HG03469 (cell line): ENCODE results near the gene HK2.
"Not testable (repeated sequence)": the region's sequence is repeated elsewhere in the genome, so short reads cannot be mapped to it uniquely, and the experiment has no call there.

Source experiments
- ATAC-seq: cut with Tn5 transposase; IDR thresholded peaks from one replicate; pipeline ENCODE4 v1.9.1; 2021; ENCODE audit warnings: mild to moderate bottlenecking, moderate library complexity, moderate number of reproducible peaks; ENCODE audit not compliant: unreplicated experiment

The HK2 gene

DNA sequence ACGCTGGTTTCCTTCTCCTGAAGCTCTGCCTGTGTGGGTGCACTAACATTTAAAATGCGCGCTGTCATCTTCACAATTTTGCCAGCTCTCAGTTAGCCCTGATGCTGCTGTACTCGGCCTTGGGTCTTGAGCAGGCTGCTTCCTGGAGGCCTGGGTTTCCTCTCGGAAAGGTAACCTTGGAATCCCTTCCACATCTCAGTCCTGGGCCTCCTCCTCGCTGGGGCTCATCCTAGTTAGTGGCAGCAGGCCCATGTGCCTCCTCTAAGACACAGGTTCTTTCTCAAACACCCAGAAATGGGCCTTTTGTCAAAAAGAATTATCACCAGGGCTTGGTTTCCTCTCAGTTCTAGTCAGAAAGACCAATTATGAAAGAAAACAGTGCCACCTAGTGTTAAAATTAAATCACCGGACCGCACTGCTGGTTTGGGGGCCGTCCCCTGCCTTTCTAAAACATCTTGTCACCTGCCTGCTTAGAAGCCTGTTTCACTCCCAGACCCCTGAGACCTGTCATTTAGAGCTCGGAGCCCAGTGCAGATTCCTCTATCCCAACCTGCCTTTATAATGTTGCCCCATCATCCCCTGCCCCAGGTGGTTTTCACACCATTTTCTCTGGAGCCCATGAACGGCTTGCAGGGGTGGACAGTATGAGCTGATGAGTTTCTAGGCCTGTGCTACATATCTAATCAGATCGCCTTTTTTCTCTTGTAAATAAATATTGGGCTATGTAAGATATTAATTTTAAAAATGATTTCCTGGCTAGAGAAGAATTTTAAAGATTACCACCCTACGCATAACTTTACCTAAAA lies 42.4 kb downstream of the HK2 start:
- ATAC-seq: no peak

DNA sequence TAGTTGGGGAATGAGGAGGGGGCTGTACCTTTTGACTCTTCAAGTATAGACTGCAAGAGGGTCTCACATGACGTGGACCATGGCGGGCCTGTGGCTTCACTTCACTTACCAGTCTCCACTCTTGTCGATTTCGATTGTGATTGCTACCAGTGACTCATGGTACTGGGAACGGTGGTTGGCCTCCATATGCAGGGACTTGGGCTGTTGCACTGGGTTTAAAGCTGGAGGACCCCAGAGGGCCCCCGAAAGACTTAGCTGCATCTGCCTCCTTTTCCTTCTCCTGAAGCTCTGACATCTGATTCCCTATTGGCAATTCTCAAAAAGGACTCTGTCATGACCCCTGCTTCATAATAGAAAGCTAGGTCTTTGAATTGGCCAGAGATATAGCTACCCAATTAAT lies 43.4 kb downstream of the HK2 start:
- no peak for ATAC-seq

DNA sequence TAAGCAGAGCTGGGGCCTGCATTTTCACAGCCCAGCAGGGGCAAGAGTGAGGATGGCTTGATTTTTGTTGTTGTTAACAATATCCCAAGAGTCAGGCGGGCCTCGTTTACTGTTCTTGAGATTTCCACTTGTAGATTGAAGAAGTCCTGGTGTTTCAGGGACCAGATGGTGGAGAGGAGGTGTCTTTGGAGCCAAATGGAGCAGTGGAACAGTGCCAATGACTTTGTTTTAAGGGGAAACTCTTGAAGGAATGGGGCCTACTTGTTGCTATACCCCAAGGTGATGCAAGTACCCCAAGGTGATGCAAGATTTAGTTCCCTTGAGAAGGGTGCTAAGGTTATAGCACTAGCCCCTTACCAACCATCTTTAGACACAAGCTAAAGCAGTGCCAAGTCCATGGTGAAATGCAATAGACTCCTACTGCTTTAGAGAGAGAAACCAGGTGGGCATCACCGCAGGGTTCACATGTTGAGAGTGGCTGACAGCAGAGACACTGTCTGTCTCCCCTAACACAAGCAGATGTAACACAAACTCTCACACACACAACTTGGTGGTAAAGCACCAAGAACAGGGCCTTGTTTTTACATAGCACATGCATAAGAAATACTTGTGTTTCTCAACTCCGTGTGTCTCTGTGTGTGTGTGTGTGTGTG lies 44.0 kb downstream of the HK2 start:
- ATAC-seq: no peak

DNA sequence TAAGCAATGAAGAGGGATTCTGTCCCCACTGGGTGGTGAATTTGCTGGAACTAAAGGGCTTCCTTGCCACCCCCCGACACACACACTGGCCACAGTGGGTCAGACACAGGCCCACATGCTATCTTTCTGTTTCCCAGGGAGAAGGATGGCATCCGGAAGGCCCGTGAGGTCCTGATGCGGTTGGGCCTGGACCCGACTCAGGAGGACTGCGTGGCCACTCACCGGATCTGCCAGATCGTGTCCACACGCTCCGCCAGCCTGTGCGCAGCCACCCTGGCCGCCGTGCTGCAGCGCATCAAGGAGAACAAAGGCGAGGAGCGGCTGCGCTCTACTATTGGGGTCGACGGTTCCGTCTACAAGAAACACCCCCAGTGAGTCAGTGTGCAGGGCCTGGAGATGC lies 44.6 kb downstream of the HK2 start:
- no peak for ATAC-seq

DNA sequence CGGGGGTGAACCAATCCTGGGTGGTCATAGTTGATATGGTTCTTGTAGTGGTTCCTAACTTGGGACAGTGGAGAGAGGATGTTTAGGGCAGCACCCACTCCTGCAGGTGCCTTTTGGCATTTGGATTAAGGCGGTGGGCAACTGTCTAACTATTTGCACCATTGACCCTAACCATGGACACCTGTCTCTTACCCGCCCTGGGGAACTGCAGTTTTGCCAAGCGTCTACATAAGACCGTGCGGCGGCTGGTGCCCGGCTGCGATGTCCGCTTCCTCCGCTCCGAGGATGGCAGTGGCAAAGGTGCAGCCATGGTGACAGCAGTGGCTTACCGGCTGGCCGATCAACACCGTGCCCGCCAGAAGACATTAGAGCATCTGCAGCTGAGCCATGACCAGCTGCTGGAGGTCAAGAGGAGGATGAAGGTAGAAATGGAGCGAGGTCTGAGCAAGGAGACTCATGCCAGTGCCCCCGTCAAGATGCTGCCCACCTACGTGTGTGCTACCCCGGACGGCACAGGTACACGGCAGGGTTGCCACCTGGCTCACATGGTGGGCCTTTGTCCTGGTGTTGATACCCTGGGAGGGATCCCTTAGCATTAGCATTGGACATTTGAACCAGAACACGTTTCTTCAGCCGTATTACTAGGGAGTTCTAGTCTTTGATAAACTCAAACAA lies 46.3 kb downstream of the HK2 start:
- ATAC-seq: no peak

DNA sequence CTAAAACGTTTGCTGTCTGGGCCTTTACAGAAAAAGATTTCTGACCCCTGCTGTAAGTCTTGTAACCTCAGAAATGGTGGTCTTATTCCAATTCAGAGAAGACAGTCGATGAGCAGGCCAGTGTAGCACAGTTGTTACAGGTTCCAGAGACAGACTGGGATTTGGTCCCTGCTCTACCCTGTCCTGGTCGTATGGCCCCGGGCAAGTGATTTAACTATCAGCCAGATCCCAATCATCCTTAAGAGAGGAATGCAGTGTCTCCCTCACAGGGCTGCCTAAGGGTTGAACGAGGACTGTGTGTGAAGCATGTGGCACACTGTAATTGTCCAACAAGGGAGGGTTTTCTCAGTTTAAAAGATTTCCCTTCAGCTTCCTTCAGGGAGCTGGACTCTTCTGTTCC lies 47.2 kb downstream of the HK2 start:
- ATAC-seq: no peak

DNA sequence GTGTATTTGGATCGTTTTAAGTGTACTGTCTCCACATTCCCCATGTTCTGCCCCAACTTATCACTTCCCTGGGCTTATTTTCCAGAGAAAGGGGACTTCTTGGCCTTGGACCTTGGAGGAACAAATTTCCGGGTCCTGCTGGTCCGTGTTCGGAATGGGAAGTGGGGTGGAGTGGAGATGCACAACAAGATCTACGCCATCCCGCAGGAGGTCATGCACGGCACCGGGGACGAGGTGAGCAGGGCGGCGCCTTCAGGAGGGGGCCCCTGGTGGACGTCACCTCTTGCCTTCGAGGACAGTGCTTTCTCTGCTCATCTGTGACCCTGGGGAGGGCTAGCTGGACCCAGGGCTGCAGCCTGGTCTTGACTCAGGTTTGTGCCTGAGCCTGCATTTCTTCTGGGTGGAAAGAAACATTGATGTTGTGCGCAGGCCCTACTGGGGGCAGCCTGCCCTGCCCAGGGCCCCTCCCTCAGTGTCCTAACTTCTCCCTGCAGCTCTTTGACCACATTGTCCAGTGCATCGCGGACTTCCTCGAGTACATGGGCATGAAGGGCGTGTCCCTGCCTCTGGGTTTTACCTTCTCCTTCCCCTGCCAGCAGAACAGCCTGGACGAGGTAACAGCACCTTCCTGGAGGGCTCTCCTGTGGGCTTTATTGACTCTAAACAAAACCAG lies 47.8 kb downstream of the HK2 start:
- ATAC-seq: no peak

DNA sequence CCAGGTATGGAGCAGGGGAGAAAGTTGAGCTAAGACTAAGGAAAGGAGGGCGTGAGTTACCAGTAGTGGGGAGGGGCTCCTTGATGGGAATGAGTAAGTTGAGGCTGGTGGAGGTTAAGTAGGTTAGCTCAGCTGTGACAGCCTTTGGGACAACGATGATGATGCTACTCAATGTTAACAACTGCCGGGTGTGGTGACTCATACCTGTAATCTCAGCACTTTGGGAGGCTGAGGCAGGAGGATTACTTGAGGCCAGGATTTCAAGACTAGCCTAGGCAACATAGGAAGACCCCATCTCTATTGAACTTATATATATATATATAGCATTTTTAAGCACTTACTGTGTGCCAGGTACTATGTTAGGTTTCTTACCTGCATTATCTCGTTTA lies 48.4 kb downstream of the HK2 start:
- ATAC-seq: no peak

DNA sequence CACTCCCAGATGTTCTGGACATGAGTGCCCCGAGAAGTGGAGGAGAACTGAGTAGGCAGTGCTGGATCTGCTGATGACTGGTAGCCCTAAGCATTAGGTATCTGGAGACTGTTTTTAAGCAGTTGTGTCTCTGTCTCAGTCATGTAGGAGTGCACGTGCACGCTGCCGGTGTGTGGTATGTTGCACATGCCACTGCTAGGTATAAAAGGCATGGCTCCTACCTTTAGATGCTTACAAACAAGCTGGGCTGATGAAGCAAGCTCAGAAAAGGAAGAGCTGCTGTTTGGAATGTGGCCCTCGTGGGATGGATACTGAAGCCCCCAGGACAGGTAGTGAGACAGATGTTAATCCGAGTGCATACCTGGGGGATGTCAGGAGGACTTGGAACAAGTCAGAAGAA lies 49.1 kb downstream of the HK2 start:
- ATAC-seq: no peak

DNA sequence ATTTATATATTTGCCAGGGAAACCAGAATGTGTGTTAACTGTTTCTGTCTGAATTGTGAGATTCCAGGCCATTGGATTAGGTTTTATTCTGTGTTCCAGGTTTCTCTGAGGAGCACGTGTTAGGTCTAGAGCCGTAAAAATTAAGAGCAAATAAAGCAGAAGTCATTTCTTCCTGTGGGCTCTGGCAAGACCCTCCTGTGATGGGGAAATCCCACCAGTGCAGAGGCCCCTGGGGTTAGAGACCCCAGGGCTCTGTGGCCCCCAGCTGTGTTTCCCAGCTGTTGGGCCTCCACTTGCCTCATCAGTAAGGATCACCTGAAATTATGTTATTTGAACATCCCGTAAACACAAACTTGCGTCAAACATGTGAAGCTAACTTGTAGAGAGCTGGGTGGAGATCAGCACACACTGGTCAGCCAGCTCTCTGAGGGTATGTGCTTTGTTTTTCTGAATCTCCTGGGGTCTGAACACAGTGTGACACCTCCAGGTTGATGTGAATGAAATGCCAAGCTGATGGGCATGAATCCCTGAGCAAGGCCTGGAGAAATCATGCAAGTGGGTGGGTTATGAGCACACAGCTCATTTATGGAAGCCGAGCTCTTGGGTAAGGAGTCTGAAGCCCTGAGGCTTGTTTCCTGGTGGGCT lies 50.3 kb downstream of the HK2 start:
- ATAC-seq: no peak

DNA sequence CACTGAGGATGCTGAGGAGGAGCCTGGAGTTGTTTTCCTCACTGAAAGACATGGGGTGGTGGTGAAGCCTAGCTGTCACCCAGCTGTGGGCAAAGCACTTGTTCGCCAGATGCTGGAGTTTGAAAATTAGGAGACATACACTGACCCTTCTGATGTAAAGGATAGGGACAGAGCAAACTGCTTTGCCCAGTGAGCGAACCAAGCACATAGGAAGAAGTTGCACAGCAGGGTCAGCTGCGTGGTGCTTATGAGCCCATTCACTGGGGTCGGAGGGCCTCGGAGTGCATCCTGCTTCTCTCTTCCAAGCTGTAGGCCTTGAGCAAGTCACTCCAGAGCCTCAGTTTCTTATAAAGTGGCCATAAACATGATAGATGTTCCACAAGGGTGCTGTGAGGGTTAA lies 50.9 kb downstream of the HK2 start:
- ATAC-seq: no peak

DNA sequence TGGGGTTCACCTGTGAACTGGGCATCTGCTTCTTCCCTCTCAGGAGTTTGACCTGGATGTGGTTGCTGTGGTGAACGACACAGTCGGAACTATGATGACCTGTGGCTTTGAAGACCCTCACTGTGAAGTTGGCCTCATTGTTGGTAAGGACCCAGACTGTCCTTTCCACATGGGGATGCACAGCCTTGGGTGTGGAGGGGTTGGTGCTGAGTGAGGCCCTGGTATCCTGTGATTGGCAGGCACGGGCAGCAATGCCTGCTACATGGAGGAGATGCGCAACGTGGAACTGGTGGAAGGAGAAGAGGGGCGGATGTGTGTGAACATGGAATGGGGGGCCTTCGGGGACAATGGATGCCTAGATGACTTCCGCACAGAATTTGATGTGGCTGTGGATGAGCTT lies 52.3 kb downstream of the HK2 start:
- ATAC-seq: no peak

DNA sequence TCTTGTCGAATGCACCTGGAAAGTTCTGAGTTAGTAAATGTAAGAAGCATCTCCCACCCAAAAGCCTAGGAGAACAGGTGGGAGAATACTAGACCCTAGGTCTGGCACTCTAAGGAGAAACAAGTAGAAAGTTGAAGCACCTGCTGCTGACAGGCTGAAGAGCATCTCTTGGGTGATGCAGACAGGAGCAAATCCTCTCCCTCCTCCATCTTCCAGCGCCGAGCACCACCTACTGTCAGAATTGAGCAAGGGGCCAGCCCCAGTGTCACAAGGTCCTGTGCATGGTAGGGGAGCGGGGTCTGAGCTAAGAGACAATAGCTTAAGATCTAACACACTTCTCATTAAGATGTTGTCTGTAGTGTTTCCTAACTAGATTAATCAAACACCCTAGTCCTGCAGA lies 52.9 kb downstream of the HK2 start:
- no peak for ATAC-seq

DNA sequence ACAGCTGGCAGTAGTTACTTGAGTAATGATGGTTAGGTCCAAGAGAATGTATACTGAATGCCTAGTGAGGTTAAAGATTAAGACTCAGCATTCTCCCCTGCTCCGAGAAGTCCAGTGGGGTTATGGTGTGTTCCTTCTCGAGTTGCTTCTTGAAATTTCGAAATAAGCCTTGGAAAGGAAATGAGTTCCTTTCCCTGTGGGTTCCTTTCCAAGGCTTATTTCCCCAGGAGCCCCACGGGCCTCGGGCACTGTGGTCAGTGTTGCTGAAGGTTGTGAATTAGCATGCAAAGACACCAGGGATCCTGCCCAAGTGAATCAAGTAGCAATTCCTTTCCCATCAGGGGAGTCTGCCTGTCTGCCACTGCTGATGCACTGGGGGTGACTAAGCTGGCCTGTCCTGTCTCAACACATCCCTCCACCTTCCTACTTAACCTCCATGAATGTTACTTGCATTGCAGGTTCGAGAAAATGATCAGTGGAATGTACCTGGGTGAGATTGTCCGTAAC lies 53.6 kb downstream of the HK2 start:
- no peak for ATAC-seq

DNA sequence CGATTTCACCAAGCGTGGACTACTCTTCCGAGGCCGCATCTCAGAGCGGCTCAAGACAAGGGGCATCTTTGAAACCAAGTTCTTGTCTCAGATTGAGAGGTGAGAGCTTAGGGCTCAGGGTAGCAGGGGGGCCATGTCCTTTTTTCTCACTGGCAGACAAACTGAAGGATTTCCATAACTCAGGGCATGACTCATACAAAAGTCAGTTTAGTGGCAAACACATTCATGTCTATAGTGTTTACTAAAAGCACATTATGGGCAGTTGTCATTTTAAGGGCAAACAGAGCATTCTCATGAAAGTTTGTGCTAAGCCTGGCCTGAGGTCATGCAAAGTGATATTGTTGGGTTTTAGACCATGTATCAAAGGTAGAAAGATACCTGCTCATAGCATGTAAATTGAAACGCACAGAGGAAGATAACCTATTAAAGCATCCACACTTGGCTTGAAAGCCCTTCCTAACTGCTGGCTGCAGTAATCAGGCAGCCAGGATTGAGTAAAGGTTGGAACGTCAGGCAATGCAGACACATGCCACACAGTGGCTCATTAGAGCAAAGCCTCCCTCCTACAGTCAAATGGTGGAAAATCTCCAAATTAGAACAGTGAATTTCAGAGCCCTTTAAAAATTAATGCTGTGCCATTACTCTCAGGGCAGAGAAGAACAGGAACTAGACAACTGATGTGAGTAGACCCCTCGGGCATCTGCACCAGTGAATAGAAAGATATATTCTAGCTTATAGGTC lies 54.2 kb downstream of the HK2 start:
- ATAC-seq: no peak

DNA sequence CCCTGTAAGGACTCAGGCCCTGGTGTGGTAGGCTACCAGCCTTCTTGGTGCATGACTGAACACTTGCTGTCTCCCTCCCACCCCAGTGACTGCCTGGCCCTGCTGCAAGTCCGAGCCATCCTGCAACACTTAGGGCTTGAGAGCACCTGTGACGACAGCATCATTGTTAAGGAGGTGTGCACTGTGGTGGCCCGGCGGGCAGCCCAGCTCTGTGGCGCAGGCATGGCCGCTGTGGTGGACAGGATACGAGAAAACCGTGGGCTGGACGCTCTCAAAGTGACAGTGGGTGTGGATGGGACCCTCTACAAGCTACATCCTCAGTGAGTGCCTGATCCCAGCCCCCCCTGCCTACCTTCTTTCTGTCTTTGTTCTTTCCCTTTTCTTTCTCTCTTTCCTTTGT lies 55.2 kb downstream of the HK2 start:
- no peak for ATAC-seq

DNA sequence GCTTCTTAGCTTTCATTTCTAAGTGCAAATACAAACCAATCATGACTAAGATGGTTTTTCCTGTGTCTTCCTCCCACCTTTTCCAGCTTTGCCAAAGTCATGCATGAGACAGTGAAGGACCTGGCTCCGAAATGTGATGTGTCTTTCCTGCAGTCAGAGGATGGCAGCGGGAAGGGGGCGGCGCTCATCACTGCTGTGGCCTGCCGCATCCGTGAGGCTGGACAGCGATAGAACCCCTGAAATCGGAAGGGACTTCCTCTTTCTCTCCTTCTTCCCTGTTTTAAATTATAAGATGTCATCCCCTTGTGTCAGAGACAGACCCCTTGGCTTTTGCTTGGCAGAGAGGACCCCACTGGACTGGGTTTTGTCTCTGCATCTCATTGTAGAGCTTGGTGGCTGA lies 56.8 kb downstream of the HK2 start:
- ATAC-seq: no peak

DNA sequence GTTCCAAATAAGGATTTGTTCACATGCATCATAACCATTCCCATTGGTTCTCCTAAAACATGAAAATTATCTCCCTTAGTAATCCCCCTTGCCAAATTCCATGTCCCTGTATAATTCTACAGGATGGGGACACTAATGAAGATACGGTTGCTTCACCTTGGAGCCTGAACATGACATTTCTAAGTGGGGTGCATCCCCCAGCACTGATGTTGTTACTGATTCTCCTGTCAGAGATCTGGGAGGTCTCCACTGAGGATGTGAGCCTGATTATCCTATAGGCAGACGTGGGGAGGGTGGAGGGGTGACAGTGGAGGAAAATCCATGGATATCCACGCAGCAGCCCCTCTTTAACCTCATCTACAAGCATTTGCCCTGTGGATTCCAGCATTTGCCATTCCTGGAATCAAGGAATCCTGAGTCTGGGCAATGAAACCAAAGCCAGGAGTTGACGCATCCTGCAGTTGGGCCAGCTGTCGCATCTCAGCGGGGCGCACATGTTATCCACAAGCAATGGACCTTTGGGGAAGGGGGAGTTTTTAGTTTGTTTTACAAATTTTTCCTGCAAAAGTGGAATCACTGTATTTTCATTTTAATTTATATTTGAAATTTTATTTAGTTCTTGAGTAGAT lies 57.3 kb downstream of the HK2 start:
- no peak for ATAC-seq

DNA sequence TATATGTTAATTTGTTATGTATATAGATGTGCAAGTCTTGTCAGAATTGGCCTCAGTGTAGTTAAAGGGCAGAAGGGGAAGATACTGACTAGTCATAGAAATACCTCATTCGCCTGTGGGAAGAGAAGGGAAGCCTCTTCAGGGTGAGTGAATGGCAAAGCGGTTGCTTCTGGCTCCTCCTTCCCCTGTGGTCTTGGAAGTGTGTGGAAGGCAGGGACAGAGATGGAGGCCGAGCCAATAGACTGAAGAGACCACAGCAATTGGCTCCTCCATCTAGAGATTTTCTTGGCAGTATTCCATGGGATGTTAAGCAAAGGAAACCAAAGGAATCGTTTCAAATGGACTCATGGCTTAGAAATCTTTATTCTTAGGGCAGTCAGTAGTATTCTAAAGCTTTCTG lies 57.9 kb downstream of the HK2 start:
- not testable (repeated sequence) for ATAC-seq

DNA sequence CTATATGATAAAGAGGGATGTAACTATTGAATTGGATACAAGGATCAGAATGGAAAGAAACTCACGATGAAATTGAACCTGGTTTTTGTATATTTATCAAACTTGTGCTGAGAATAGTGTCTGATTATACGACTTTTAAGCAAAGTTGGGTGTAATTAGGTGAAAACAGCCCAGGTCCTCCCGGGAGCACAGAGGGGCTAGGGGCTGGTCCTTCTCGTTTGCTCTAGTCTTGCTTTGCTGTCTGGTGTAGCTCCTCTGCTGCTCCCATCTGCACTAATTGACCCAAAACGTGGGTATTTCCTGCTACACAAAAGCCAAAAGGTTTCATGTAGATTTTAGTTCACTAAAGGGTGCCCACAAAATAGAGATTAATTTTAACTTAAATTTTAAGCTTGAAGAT lies 58.7 kb downstream of the HK2 start:
- no peak for ATAC-seq
